Measurements from ENCODE around the gene CALCOCO2. TPM values are rescaled to one million over a fixed set of nuclear protein-coding genes. Genes with fewer than 3 reads are reported as not detected.

CALCOCO2 gene
- total and polyA plus RNA-seq, 2 of the 13 experiments (the other 11 are each of a cell fraction or from before 2014, with no cell fraction given), result 72.9 to 111 TPM

- TF ChIP-seq FOXM1 (CRISPR knock-in tag; IDR thresholded peaks at IDR 0.05) (no peak), RFXAP (CRISPR knock-in tag; IDR thresholded peaks at IDR 0.05; ENCODE audit: borderline replicate concordance) (0 out of 2 replicates have a peak, but pooled peaks have one; percentile 30), ZNF501 (CRISPR knock-in tag; IDR thresholded peaks at IDR 0.05) (peak; percentile 95), TCF12 (IDR thresholded peaks at IDR 0.05) (no peak), TCF12 (CRISPR knock-in tag; IDR thresholded peaks at IDR 0.05) (0 out of 2 replicates have a peak, but pooled peaks have one; percentile 69), HES4 (CRISPR knock-in tag; IDR thresholded peaks at IDR 0.05; ENCODE audit: borderline replicate concordance) (no peak; the same call in 1 of the 2 replicates), ZMYM4 (CRISPR knock-in tag; IDR thresholded peaks at IDR 0.05) (peak; percentile 12; the same call in 1 of the 2 replicates), SRSF1 (optimal IDR thresholded peaks at IDR 0.05; ENCODE audit: low read depth, low read length) (peak; percentile 52), GLMP (CRISPR knock-in tag; IDR thresholded peaks at IDR 0.05; ENCODE audit: borderline replicate concordance) (no peak), GLI4 (CRISPR knock-in tag; IDR thresholded peaks at IDR 0.05; ENCODE audit: borderline replicate concordance) (peak; percentile 98), TBX2 (CRISPR knock-in tag; IDR thresholded peaks at IDR 0.05; ENCODE audit: borderline replicate concordance) (peak; percentile 66), ZNF276 (CRISPR knock-in tag; IDR thresholded peaks at IDR 0.05; ENCODE audit: low read depth) (peak; percentile 94; the same call in 1 of the 2 replicates), PAX8 (CRISPR knock-in tag; IDR thresholded peaks at IDR 0.05; ENCODE audit: borderline replicate concordance) (no peak; the same call in 1 of the 2 replicates), EP300 (IDR thresholded peaks at IDR 0.05; ENCODE audit: low read depth in 2 of 2, low read length in 2 of 2) (0 out of 4 replicates have a peak, but pooled peaks of 1 of the 2 experiments have one; percentile 13), EP300 (CRISPR knock-in tag; IDR thresholded peaks at IDR 0.05; ENCODE audit: borderline replicate concordance) (no peak), NFE2L2 (IDR thresholded peaks at IDR 0.05; ENCODE audit: low read length) (no peak), SALL2 (CRISPR knock-in tag; IDR thresholded peaks at IDR 0.05) (peak; percentile 75; the same call in 1 of the 2 replicates), ZNF292 (CRISPR knock-in tag; IDR thresholded peaks at IDR 0.05; ENCODE audit: borderline replicate concordance, low read depth) (0 out of 2 replicates have a peak, but pooled peaks have one; percentile 30)
- TF ChIP-seq, protein P1, sequence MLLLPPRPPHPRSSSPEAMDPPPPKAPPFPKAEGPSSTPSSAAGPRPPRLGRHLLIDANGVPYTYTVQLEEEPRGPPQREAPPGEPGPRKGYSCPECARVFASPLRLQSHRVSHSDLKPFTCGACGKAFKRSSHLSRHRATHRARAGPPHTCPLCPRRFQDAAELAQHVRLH (CRISPR knock-in tag; IDR thresholded peaks at IDR 0.05; ENCODE audit: borderline replicate concordance, low read depth), result peak; percentile 52
- TF ChIP-seq, protein P2, sequence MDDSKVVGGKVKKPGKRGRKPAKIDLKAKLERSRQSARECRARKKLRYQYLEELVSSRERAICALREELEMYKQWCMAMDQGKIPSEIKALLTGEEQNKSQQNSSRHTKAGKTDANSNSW (CRISPR knock-in tag; IDR thresholded peaks at IDR 0.05; ENCODE audit: borderline replicate concordance), result peak; percentile 91; the same call in 1 of the 2 replicates
- TF ChIP-seq, protein P3, sequence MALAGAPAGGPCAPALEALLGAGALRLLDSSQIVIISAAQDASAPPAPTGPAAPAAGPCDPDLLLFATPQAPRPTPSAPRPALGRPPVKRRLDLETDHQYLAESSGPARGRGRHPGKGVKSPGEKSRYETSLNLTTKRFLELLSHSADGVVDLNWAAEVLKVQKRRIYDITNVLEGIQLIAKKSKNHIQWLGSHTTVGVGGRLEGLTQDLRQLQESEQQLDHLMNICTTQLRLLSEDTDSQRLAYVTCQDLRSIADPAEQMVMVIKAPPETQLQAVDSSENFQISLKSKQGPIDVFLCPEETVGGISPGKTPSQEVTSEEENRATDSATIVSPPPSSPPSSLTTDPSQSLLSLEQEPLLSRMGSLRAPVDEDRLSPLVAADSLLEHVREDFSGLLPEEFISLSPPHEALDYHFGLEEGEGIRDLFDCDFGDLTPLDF (CRISPR knock-in tag; IDR thresholded peaks at IDR 0.05), result peak; percentile 84
Measured at GRCh38 chr17:48830840-48831548, at the start of gene CALCOCO2 (continued).
